GM18873 (cell line): ENCODE results near the gene TBL1Y.
"Not testable (repeated sequence)": the region's sequence is repeated elsewhere in the genome, so short reads cannot be mapped to it uniquely, and the experiment has no call there.

Experiments
- ATAC-seq: cut with Tn5 transposase; IDR thresholded peaks from one replicate; pipeline ENCODE4 v1.9.1; 2021; ENCODE audit warnings: mild to moderate bottlenecking, moderate library complexity, moderate number of reproducible peaks; ENCODE audit not compliant: unreplicated experiment, low FRiP score

TBL1Y gene

DNA sequence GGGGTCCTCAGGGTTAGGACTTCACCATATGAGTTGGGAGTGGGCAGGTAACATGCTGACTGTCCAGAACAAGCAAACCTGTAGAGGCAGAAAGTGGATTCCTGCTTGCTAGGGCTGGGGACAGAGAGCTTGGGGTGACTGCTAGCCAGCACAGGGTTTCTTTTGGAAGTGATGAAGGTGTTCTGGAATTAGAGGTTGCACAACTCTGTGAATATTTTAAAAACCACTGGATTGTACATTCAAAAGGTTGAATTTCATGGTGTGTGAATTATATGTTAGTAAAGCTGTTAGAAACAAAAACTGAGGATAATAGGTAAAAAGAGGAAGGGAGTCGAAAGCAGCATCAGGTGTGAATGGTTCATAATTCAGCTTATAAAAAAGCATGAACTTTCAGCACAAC, 57.7 kb downstream of the TBL1Y start:
- no peak for ATAC-seq

DNA sequence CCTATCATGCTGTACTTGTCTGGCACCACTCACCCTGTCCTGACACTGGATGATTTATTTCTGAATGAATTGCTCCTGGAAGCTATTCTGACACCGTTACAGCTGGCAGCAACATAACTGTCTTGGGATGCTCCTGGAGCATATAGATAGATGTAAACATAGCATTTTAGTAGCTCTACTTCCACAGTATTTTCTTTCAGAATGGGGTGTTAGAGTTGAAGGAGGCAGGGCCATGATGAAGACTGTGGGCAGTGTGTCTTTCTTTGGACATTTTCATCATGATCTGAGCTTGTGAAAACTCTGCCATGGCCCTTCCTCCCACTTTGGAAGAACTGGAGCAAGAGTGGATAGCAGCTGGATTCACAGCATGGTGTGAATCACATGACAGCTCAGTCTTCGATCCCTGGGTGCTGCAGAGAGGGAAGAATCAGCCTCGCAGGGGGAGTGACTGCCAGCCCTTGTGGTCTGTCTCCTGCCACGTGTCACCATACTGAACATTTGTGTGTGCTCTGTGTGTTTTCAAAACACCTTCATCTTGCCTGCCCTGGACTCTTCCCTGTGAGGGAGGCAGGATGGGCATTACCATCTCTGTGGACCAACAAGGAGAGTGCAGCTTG, 61.9 kb downstream of the TBL1Y start:
- no peak for ATAC-seq

DNA sequence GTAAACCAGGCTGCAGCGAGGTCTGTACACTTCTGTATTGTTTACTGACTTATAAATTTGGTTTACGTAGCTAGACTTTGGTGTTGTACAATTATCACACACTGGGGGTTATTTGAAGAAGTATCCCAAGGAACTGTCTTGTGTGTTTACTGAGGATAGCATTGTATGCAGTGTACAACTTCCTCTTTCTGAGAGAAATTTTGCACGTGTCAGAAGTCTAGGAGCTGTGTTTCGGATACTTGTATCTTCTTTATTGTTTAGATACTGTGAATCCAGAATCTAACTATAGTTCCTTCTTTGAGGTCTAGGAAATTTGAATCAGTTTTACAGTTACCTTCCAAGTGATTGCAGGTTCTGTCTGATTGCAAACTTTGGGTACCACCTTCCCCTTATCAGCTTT, 64.5 kb downstream of the TBL1Y start:
- ATAC-seq: no peak

DNA sequence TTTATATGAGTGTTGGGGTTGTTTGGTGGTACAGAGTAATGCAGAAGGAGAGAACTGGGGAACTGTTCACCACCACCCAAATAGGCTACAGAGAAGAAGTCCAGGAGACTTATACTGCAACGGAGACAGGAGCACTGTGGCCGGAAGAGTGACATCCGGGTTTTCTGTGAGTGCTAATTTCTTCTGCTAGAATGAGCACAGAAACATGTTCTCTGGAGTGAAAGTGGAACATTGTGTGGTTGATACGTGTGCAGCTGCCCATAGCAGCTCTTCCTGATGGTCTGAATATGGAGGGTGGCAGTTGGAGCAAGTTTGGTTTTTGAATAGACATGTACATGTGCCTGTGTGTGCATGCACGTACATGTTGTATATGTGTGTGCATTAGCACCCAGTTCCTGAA, 67.3 kb downstream of the TBL1Y start:
- no peak for ATAC-seq

DNA sequence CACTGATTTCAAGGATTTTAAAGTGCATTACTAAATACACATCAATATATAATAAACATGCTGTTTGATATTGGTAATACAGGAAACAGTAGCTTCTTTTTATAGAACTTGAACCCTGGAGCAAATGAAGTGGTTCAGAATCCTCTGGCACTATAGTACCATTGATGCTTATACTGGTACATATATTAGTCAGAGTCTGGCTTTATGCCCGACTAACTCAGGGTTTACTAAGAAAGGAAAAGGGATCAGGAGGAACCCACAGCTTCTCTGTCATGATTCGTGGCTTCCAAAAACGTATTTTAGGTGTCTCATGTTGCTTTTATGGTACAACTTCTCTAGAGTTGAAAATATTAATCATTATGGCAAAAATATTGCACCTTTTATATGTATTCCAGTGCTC, 72.7 kb downstream of the TBL1Y start:
- ATAC-seq: no peak

DNA sequence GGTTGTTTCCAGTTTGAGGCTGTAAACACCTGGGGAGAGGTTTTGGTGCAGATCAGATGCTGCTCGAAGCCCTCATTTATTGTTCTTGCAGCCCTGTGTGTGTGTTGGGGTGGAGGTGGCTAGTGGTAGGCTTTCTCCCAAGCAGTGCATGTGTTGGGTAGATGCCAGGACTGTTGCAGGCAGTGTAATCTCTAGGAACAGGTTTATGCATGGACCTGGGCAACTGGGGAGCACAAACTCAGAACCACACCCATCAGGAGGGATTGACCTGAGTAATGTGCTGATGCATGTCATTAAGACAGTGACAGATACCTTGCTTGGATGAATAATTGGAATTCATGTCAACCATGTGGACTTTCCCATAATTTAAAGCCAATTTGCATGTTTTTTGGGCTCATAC, 77.3 kb downstream of the TBL1Y start:
- ATAC-seq: no peak

DNA sequence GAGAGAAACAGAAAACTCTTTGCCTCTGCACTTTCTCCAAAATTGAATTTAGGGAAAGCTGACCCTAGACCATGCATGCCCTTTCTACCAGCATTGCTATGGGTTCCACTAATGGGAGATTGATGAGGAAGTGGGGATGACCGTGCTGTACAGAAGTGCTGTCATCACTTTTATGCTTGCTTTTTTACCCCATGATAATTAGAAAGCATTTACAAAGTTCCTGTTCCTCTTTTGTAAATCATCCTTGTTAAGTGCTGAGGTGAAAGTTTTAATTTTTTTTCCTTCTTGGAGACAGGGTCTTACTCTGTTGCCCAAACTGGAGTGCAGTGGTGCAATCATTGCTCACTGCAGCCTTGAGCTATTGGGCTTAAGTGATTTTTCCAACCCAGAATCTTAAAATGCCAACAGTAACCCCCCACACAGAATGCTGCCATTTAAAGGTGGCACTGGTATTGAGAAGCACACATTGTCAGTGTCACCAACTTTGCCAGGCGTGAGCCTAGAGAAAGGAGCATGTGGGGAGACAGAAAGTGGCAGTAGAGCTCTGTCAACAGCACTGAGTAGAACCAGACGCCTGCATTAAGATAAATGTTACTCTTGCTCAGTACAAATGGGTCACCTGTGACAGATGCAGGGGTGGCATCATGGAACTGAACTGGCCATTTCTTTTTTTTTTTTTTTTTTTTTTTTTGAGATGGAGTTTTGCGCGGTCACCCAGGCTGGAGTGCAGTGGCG, 79.6 kb downstream of the TBL1Y start:
- no peak for ATAC-seq

DNA sequence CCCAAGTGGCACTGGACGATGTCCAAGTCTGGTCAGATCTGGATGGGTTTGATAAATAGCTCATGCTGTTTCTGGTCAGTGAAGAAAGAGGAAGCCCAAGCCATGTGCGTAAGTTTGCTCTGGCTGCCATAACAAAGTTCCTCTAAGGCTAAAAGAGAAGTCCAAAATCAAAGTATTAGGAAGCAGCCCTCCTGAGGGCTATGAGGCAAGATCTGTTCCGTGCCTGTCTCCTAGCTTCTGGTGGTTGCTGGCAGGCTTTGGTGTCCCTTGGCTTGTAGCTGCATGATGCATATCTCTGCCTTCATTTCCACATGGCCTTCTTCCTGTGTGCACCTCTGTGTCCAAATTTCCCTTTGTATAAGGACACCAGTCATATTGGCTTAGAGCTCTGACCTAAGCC, 81.5 kb downstream of the TBL1Y start:
- no peak for ATAC-seq

DNA sequence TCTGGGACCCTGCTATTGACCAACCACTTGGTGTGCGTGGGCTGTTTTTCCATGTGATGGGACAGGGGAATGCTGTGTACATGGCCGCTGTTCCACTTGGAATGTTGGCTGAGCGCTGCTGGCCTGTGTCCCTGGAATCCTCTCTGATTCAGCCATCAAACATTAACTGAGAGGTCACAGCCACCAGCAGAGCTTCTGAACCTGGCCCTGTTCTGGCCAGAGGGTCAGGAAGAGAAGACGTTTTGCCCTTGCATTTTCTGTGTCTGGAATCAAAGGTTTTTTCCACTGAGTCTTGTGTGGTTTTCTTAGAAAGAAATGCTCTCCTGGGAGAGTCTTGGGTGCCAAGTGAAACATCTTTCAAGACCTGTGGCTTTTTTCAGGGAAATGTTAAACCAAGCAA, 85.5 kb downstream of the TBL1Y start:
- ATAC-seq: no peak

DNA sequence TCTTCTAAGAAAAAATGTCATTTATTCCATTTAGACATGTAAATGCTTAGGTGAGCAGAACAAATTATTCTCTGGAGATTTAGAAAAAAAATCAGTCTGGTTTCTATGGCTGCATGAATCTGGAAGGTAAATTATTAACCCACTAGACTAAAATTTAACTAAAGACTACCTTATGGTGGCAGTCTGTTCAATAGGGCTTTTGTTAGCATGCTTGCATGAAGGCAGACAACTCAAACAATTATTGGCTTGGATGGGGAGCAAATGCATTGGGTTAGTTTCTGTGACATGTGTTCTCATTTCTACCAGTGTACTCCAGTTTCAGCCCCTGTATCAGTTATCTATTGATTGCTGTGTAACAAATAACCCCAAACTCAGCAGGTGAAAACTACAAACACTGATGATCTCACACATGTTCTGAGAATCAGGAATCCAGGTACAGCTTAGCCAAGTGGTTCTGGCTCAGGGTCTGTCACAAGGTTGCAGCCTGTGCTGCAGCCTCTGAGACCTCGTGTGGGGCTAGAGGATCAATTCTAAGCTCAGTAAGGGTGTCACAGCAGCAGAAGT, 87.1 kb downstream of the TBL1Y start:
- ATAC-seq: no peak

DNA sequence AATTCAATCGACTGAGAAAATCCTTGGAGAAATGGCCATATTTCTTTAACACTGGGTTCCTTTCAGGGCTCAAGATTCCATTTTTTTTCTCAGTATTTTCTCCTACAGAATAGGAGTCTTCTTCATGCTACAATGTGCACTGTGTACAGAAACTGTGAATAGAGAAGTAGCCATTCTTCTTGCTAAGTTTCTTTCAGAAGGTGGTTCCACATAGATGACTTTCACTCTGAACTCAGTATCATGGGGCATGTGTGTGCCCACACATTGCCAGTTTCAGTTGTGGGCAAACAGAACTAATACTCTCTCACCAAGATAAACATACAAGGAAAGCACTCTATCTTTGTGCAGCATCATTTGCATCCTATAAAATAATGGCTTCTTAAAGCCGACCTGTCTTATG, 89.4 kb downstream of the TBL1Y start:
- ATAC-seq: no peak

DNA sequence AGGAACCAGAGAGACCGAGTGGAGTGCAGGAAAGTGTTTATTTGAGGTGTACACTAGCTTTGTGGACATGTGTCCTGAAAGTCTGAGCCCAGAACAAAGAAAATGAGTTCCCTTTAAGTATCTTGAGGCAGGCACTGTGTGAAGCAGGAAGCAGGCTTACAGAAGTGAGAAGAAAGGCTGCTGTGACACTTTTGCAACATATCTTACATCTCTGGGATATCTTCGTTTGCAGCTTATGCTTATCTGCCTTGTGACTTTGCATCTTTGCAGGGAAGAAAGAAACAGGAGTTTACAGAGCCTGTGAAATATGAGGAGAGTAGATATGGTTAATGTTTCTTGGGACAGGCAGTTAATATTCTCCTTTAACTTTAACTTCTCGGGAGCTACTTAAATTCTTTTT, 92.1 kb downstream of the TBL1Y start:
- no peak for ATAC-seq

DNA sequence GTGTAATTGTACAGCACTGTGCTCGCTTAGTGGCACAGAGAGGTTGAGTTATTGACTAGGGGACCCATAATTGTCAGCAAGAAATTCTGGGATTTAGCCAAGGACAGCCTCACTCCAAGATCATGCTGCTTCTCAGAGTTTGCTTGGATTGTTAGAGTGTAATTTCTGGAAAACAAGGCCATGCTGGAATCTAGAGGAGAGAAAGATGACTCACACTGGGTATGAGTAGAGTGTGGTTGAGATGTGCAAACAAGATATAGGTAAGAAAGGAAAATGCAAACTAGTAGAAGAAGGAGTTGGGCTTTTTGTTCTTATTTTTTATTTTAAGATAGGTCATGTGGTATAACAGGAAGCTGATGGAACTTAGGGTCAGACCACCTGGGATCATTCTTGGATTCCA, 97.4 kb downstream of the TBL1Y start:
- ATAC-seq: no peak

DNA sequence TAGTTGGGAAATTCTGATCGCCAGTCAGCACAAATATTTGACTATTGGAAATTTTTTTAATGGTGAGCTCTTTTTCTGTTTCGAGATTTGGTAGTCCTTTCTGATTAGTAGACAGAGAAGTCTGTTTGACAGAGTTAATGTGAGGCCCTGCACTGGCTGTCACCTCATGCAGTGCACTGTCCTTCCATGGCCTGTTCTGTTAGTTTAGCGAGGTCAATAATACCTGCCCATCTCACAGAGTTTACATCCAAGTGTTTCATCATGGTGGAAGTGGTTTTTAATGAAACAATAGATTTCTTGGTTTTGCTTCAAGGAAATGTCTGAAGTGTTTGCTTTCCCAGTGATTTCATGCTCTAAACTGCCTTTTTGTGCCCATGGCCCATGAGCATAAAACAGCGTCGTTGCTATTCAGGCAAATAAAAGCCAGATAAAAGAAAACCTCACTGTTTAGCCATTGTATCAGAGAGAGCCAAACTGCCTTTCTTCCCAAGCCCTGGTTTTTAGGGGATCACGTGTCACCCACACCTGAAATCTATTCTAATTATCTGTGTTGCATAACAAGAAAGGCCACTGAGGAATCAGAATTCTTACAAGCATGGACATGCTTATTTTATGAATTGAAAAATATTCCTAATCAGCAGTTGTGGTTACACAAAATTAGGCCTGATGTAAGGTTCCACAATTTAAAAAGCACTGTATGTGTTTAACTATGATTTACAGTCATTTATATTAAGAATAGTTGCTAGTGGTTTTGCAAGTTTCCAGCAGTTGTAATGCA, 98.3 kb downstream of the TBL1Y start:
- ATAC-seq: no peak

DNA sequence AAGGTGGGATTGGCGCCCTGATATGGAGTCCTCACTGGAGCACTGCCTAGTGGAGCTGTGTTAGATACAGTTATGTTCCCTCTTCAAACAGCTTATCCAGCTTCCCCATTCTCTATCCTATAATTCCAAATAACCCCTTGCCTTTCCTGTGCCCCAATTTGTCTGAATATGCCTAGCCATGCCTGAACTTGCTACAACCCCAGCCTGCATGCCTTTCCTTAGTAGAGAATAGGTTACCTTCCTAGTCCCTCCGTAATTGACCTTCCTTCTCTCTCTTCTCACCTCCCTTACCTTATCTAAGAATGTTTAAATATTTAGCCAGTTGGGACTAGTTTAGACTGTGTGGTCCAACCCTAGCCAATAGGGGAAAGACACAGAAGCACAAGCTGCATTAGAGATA, 102.6 kb downstream of the TBL1Y start:
- ATAC-seq: no peak

DNA sequence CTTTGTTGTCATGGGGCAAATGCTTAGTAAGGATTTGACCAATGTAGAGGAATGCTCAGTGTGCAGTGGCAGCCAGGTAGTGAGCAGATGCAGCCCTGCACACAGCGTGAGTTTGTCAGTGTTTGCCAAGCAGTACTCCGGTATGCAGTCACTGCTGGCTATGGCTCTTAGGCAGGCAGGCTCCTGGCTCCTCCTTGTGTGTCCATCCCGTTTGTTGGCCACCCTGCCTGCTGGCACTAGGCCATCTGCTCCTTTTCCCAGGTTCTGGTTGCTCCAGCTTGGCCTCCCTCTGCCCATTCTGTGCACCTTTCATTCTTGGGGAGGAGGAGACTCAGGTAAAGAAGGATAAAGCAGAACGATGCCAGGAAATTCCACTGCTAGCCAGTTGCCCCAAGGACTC, 106.0 kb downstream of the TBL1Y start:
- no peak for ATAC-seq

DNA sequence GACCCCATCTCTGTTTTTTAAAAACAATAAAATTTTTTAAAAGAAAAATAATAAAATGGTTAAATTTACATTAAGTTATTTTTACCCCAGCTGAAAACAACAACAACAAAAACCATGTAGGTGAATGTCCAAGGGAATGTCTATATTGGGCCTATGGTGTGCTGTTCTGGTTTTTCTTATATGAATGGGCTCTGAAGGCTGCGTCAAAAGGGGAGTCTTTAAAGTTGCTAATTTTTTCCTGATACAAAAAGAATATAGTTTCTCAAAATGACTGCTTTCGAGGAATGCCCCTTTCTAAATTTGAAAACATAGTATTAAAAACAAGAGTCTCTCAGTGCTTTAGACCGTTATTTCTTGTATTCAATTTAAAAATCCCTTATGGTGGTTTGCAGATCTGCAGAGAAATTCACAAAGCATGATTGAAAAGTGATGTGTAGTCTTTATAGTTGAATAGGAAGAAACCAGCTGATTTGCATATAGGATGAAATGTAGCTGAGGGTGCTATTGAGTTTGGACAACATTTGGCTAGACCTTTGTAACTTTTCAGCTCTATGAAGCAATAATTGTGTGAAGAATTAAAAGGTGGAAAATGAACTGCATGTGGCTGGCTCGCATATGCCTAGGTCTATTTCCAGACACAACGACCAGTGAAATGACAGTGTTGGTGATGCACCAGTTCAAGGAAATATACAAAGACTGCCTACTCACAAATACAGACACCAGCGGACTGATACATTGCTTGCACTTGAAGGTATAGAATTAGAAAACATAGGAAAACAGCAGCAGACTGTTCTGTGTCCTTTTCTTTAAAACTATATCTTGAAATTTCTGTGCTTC, 107.0 kb downstream of the TBL1Y start:
- no peak for ATAC-seq

DNA sequence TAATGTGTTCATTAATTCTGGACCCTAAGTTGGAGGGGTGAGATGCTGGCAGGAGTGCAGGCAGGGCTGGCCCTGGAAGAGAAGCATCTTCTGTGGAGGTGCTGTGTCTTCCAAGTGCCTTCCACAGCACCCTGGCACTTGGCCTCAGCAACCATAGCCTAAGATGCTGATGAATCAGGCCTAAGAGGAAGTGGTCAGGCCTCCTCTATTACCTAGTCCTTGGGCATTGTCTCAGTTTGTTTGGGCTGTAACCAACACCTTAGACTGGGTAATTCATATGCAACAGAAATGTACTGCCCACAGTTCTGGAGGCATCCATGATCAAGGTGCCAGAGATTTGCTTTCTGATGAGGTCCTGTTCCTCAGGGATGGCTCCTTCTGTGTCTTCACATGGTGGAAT, 128.5 kb downstream of the TBL1Y start:
- ATAC-seq: no peak

DNA sequence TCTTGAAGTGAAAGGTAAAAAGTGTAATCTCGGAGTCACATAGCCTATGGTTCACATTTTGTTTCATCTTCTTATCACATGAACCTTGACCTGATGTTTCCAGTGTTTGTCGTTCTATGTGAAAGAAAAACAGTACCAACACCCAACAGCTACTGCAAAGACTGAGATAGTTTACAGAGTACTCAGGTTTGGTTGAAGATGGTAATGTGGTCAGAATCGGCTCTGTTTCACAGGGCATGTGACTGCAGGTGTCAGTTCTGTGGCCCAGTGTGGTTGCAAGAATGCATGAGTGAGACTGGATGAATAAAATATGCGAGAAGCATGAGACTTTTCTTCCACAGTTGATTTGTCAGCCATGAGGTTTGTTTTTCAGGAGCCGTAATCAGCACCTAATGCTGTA, 130.2 kb downstream of the TBL1Y start:
- ATAC-seq: no peak

DNA sequence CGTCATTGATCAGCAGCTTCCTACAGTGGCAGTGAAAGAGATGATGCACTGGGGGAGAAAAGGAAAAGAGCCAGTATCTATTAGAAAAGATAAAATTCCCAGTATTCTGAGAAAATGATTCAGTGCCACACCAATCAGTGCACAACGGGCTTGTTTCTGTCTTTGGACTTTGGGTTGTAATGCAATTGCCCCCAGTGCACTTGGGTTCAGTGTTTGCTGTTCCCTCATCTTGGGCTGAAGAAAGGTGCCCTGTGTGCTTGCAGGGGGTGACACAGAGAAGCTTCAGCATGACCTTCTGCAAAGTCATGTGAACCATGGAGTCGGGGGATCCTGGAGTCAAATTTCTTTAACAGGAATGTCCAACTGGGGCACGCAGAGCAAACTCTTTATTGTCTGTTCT, 131.5 kb downstream of the TBL1Y start:
- ATAC-seq: no peak

DNA sequence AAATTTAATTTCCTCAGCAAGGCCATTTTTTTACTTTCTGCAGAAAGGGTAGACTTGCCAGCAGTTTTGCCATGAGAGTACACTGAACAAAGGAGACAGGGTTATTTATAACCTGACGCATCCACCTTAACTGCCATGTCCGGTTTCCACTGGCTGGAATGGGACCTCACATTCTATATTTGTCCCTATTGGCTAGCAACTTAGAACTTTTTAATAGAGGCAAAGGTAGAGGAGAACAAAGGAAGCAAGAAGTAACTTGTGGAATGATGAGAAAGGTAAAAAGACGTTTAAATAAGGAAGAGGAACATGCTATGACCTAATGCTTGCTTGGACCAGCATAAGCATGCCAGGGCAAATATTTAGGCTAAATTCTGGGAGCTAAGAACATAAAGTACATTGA, 142.0 kb downstream of the TBL1Y start:
- not testable (repeated sequence) for ATAC-seq
